ENCODE measurements around the gene TST. TPM values are rescaled to one million over a fixed set of nuclear protein-coding genes. Genes with fewer than 3 reads are reported as not detected.

The TST gene
- total RNA-seq, result 36.4 and 40.8 TPM in 2 replicates

DNA sequence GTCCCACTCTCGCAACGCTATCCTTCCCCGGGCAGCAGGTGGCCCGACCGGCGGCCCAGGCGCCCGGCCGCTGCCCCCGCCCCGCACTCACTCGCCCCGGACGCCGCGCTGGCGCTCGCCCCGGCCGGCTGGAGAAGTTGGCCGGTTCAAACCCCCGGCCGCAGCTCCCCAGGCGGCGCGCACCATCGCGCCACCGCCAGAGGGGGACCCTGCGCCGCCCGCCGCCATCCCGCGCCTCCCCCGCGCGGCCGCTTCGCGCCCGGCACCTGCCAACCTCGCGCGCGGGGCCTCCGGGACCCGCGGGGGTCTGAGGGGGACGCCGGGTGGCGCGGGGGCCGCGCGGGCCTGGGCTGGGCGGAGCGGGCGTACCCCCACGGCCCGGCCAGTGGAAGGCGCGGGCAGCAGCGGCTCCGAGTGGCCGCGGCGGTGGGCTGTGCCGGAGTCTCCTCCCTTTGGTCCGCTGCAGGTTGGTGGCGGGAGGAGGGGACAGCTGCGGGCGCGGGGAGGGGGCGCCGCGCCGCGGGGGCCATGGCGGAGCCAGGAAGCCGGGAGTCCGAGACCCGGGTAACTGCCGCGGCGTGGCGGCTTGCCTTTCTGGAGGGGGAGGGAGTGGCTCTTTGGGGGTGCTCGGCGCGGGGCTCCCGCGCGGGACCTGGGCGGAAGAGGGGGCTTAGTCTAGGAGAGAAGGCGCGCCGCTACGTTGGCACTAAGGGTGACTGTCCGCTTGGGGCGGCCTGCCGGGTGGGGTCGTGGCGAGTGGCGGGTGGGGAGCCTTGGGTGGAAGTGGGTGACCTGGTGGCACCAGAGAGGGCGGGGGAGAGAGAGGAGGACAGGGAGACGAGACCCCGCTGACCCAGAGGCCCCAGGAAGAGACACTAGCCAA is at the start of gene TST, which contains the start of gene MPST:
TST (minus strand) TSS at position 139 of the 883 bp plus-strand sequence. CDS start 715 bp downstream, outside the sequence.
MPST (plus strand) TSS at position 434 of the 883 bp plus-strand sequence; CDS start at position 529, 95 bp downstream.

DNA sequence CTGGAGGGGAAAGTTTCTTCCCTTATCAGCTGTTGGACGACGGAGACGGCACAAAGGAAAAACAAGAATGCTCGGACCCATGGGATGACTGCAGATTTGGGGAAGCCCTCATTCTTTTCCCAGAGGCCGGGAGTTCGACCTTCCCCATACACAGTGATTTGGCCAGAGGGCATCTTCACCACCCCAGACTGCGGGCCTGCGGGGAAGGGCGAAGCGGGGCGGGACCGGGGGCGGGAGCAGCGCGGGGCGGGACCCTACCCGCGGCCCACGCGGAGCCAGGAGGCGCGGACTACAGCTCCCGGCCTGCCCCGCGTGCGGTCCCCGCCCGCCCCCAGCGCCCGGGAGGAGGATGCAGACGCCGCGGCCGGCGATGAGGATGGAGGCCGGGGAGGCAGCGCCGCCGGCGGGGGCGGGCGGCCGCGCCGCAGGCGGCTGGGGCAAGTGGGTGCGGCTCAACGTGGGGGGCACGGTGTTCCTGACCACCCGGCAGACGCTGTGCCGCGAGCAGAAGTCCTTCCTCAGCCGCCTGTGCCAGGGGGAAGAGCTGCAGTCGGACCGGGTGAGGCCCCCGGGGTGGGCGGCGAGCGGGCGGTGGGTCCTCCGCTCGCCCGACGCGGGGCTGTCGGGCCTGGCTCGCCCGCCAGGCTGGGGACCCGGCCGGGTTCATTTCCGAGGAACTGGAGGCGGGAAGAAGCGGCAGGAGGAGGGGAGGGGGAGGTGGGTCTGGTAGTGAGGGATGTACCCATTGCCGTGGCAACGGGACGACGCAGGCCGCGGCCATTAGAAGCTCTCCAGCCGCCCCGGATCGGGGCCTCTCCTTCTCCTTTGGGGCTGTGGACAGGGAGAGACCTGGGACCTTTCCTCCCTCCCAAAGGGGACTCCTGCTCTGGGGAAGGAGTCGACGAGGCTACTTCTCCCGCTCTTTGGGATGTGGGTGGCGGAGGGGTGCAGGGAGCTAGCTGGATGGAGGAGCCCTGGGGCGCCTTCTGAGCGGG is 32.4 kb upstream of the TST start, which contains the start of gene KCTD17:
KCTD17 (plus strand) TSS at position 352 of the 995 bp plus-strand sequence; CDS start at position 371, 19 bp downstream.

Other genes with a start within 250 kb of the TST start
- gene IFT27, start 243.3 kb downstream of the TST start, total RNA-seq, result 13.9 and 15.8 TPM in 2 replicates
- not detected in 2 replicates for gene PVALB, start 202.4 kb downstream of the TST start, total RNA-seq
- gene NCF4, start 158.4 kb downstream of the TST start, total RNA-seq, result not detected in 2 replicates
- gene CSF2RB, start 105.8 kb downstream of the TST start, total RNA-seq, result 9.5 and 10.5 TPM in 2 replicates
- 123 and 124 TPM in 2 replicates for gene MPST, start 295 bp upstream of the TST start, total RNA-seq
- gene KCTD17, start 32.3 kb upstream of the TST start, total RNA-seq, result 34.4 and 38.0 TPM in 2 replicates
- gene TMPRSS6, start 90.3 kb upstream of the TST start, total RNA-seq, result not detected in 2 replicates
- under 0.01 and 0.05 TPM in 2 replicates for gene IL2RB, start 130.5 kb upstream of the TST start, total RNA-seq
- gene C1QTNF6, start 168.8 kb upstream of the TST start, total RNA-seq, result 10.0 and 10.9 TPM in 2 replicates
- not detected in 2 replicates for gene SSTR3, start 193.0 kb upstream of the TST start, total RNA-seq
- gene RAC2, start 224.8 kb upstream of the TST start, total RNA-seq, result 353 and 394 TPM in 2 replicates

Data from mammary microvascular endothelial cell (primary cell).